ENCODE data around the gene FYN. TPM values are rescaled to one million over a fixed set of nuclear protein-coding genes. Genes with fewer than 3 reads are reported as not detected.

FYN gene
- total and polyA plus RNA-seq, 10 of the 15 experiments (the other 5 are each of a cell fraction or from before 2014, with no cell fraction given) = 51.4 to 247 (median 138) TPM

DNA sequence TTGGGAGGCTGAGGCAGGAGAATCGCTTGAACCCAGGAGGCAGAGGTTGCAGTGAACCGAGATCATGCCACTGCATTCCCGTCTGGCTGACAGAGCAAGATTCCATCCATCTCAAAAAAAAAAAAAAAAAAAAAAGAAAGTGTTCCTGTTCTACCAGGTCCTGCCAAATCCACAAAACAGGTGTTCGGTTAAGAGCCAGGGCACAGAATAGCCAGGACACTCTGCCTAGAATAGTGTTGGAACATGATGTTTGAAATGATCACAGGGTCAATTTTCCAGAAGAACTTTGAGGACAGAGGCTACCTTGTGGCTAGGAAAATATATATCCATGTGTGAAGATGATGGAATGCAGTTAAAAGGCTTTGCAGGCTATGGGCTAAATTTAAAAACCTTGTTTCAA is 203.9 kb downstream of the FYN start (continued):
- TF ChIP-seq, protein P1, sequence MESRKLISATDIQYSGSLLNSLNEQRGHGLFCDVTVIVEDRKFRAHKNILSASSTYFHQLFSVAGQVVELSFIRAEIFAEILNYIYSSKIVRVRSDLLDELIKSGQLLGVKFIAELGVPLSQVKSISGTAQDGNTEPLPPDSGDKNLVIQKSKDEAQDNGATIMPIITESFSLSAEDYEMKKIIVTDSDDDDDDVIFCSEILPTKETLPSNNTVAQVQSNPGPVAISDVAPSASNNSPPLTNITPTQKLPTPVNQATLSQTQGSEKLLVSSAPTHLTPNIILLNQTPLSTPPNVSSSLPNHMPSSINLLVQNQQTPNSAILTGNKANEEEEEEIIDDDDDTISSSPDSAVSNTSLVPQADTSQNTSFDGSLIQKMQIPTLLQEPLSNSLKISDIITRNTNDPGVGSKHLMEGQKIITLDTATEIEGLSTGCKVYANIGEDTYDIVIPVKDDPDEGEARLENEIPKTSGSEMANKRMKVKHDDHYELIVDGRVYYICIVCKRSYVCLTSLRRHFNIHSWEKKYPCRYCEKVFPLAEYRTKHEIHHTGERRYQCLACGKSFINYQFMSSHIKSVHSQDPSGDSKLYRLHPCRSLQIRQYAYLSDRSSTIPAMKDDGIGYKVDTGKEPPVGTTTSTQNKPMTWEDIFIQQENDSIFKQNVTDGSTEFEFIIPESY (IDR thresholded peaks at IDR 0.05) = no peak
- no peak for TF ChIP-seq STAT1 (conservative IDR thresholded peaks at IDR 0.05)
- TF ChIP-seq, protein P2, sequence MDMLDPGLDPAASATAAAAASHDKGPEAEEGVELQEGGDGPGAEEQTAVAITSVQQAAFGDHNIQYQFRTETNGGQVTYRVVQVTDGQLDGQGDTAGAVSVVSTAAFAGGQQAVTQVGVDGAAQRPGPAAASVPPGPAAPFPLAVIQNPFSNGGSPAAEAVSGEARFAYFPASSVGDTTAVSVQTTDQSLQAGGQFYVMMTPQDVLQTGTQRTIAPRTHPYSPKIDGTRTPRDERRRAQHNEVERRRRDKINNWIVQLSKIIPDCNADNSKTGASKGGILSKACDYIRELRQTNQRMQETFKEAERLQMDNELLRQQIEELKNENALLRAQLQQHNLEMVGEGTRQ (IDR thresholded peaks at IDR 0.05; ENCODE audit: borderline replicate concordance, low read depth, low read length) = no peak
- TF ChIP-seq POLR2AphosphoS5 (IDR thresholded peaks at IDR 0.05; ENCODE audit: low read length) = no peak
- no peak for TF ChIP-seq JUNB (IDR thresholded peaks at IDR 0.05)
- no peak for TF ChIP-seq ZNF384 (IDR thresholded peaks at IDR 0.05; ENCODE audit: borderline replicate concordance, low read depth, low read length)
- TF ChIP-seq POLR2A (IDR thresholded peaks at IDR 0.05; ENCODE audit: low read depth, low read length) = no peak

DNA sequence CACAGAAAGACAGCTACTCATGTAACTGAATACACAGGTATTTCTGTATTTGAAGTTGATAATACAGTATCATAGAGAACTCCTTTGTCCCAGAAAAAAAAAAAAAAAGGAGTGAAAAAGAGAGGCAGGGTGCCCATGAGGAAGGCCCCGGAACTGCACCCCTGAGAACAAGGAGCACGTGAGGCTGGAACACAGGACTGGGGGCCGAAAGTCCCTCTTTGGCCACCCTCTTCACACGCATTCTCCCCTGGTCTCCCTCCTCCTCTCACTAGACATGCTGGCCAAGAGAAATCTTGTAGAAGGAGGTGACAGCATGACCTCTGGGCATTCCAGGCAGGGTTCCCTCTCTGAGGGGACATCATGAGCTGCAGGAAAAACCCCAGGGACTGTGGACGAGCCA is 204.8 kb downstream of the FYN start:
- intact Hi-C loops (cut with micrococcal nuclease; ENCODE audit: unreplicated experiment) (no loop called here), in situ Hi-C loops (cut with MboI) (no loop called here)
- ChIA-PET CTCF (interaction anchor here (0.7 kb wide), 1 partner anchor 9 kb away, joined by 6 read pairs; no protein-coding TSS in a partner anchor), POLR2A (no interaction called here), RAD21 (ENCODE audit: unreplicated experiment) (no interaction called here), SMC1A (ENCODE audit: uncharacterized antibody, unreplicated experiment) (interaction anchor here (0.6 to 1.2 kb wide), 3 partner anchors 9 to 597 kb away, joined by 3 to 4 read pairs (median 3); a partner anchor contains a TSS)
- Histone ChIP-seq H3K4me3 (no peak overlapping the region), H3K36me3 (ENCODE audit: control insufficient read depth in 2 of 2, insufficient read depth in 2 of 2, low read length in 1 of 2) (peaks cover 28 to 41% of the 10 kb centered on the region in 2 experiments), H3K9ac (ENCODE audit: control insufficient read depth, insufficient read depth, low read length) (no peak overlapping the region), H2AFZ (ENCODE audit: control insufficient read depth, low read depth, low read length) (no peak overlapping the region), H4K20me1 (ENCODE audit: control insufficient read depth, insufficient read depth) (no peaks in the 10 kb centered on the region), H3K79me2 (ENCODE audit: control insufficient read depth, insufficient read depth, low read length) (no peaks in the 10 kb centered on the region), H3K4me2 (ENCODE audit: control insufficient read depth, insufficient read depth) (no peak overlapping the region), H3K4me1 (ENCODE audit: control insufficient read depth, insufficient read depth, low read length) (no peaks in the 10 kb centered on the region), H3K27me3 (replicated peaks in 1 of 2; ENCODE audit: control insufficient read depth in 2 of 2, insufficient read depth in 2 of 2, low read length in 1 of 2) (no peaks in the 10 kb centered on the region), H3K9me3 (replicated peaks; ENCODE audit: control insufficient read depth, insufficient read depth, low read length) (no peaks in the 10 kb centered on the region), H3K27ac (ENCODE audit: control insufficient read depth, insufficient read depth) (no peak overlapping the region)
- no TSS peak for BruUV-seq (replicated peaks)
- DNase-seq (ENCODE audit: low read depth, low spot score) (no peak), ATAC-seq (peak; percentile 36; the same call in 2 of the 3 replicates), FAIRE-seq (no peak)
- TF ChIP-seq, protein P1 (IDR thresholded peaks at IDR 0.05) = no peak
- TF ChIP-seq, protein P3, sequence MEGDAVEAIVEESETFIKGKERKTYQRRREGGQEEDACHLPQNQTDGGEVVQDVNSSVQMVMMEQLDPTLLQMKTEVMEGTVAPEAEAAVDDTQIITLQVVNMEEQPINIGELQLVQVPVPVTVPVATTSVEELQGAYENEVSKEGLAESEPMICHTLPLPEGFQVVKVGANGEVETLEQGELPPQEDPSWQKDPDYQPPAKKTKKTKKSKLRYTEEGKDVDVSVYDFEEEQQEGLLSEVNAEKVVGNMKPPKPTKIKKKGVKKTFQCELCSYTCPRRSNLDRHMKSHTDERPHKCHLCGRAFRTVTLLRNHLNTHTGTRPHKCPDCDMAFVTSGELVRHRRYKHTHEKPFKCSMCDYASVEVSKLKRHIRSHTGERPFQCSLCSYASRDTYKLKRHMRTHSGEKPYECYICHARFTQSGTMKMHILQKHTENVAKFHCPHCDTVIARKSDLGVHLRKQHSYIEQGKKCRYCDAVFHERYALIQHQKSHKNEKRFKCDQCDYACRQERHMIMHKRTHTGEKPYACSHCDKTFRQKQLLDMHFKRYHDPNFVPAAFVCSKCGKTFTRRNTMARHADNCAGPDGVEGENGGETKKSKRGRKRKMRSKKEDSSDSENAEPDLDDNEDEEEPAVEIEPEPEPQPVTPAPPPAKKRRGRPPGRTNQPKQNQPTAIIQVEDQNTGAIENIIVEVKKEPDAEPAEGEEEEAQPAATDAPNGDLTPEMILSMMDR (IDR thresholded peaks at IDR 0.05 in 2 of 3, conservative IDR thresholded peaks at IDR 0.05 in 1 of 3; ENCODE audit: control insufficient read depth in 2 of 3, extremely low read depth in 1 of 3, insufficient read depth in 1 of 3, low read depth in 3 of 3, low read length in 3 of 3) = peak in 2 of 3 experiments; percentile 22 to 29; a peak in 2 of 6 replicates
- WGBS (ENCODE audit: insufficient coverage, insufficient replicate concordance, low lambda C conversion rate, missing lambda C conversion rate) = 48% methylated on average over 5 of the region's 5 CpGs
